Measurements from ENCODE around the gene AIP.

Gene AIP

DNA sequence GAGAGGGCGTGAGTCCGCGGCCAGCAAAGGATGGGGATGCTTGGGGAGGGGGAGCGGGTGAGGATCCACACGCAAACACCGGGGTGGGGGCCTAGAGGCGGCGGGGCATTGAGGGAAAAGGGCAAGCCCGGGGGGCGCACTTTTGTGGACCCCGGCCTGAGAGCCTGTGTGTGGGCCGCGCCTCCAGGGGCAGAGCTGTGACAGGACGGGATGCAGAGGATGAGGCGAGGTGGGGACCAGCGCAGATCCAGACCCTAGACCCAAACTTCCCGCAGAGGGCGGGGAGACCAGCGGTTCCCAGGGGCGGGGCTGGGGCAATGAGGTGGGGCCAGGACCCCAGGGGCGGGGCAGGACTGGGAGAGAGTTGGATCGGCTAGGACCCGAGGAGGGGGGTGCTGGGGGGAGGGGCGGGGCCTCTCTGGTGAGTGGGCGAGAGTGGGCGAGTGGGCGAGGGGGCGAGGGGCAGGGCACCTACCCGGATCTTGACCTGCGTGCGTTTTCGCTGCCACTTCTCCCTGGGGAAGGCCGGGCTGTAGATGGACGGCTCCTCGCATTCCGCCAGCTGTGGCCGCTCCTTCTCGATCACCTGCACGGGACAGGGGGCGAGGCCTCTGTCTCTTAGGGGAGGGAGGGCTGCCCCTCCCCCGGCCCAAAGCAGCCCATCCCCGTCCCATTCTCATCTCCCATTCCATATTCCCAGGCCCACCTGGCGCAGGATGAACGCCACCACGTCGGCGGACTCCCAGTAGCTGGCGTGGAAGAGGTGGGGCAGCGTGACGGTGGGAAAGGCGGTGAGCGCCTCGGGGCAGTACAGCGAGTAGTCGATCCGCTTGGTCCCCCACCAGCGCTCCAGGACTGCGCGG, 11.8 kb downstream of the AIP start:
- DNase-seq, result no peak

DNA sequence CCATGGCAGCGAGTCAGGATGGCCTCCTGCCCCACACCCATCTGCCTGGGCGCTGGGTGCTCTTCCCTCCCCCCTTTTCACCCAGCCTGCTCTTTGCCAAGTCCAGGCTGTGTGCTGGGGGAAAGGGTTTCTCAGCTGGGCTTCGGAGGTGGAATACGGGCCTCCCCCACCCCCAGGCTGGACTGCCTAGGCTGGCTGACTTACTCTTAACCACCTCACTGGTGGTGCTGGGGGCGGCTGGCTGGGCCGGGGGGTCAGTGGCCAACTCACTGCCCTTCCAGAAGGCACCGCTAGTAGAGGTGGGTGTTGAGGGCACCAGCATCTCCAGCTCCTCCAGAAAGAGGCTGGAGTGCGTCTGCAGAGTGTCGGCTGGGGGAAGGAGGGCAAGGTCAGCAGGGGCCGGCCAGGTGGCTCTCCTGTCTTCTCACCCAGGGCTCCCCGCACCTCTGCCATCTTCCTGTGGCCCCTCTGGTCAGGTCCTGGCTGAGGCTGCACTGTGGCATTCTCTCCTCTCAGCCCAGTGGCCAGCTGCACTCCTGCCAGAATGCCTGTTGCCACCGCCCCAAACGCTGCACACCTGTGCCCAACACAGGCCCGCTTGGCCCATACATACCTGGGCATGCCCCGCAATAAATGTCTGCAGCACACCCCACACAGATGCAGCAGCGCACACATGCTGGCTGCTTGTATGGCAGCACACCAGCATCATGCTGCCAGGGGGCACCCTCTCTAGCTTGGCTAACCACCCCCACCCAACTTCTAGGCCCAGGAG, 12.6 kb downstream of the AIP start:
- no peak for DNase-seq

DNA sequence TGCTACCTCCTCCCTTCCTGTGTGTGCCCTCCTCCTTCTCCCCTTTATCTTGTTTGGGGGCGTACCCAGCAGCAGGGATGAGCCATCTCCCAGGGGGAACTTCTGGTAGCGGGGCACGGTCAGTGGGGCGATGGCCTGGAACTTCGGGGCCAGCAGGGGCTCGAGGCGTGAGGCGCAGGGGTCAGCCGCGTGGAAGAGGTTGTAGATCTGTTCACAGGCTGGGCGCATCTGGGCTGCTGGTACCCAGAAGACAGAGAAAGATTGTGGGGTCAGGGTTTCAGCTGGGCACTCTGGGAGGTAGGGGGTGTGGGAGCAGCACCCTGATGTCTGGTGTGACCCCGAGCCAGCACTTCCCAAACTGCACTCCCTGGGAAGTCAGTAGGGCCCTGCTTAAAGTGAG, 13.3 kb downstream of the AIP start:
- DNase-seq, result no peak

DNA sequence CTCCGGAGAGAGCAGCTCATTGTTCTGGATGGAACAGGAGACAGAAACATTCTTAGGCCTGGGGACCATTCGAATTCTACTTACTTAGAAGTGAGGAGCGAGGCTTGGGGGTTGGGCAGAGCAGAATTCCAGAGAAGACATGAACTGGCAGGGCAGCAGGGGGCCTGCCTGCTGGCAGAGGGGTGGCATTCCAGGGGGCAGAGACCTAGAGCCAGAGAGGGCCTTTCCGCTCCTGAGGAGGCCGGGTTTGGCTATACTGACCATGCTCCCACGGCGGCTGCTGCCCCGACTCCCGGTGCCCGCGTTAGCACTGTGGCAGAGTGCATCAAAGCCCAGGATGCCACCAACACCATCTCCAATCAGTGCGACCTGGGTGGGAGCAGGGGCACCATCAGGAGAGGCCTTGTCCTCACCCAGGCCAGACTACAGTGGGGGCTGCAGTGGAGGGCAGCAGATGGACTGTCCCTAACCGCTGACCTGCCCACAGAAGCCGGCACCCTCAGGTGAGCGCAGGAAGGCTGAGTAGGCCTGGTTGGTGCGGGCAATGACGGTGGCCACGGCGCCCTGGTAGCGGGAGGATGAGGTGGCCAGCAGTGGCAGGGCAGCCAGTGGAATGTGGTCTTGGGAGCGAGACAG, 14.9 kb downstream of the AIP start:
- no peak for DNase-seq

DNA sequence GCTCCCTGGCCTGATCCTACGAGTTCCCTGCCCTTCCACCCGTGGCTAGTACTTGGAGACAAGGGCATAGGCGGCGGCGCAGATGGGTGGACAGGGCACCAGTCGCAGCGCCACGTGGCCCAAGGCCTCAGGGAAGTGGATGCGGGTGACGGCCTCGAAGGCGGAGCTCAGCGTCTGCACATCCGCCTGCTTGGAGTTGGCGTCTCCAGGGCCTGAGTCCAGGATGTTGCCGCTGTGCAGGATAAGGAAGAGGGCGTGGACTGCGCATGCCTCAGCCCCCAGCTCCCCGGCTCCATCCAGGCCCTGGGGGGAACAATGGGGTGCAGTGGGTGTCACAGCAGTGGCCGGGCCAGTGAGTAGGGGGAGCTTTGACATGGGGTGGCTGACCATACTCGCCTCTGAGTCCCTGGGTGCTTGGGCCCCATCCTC, 15.7 kb downstream of the AIP start:
- no peak for DNase-seq

DNA sequence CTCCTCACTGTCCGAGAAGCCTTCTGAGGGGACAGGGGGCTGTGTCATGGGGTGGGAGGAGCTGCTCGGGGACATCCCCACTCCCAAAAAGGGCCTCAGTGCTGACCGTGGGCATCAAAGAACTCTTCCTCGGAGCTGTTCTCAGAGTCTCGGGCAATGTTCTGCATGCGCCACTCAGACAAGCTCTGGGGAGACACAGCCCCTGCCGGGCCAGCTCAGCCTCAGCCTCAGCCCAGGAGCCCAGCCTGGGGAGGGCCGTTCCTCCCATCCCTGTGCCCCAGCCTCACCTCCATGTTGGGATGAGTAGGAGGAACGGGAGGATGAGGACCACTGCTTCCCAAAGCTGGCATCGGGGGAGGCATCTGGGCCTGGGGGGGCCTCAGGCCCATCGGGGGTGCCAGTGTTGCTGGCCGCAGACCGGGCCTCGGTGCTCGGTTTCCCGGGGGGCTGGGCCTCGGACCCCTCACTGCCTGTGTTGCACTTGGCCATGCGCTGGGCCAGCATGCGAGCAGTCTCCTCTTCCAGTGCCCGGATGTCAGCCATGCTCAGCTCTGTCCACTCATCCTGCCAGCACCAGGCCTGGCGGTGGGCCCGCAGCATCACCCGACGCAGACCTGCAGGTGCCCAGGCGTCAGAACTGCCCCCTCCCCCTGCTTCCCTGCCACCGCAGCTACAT, 17.1 kb downstream of the AIP start:
- DNase-seq, result no peak

DNA sequence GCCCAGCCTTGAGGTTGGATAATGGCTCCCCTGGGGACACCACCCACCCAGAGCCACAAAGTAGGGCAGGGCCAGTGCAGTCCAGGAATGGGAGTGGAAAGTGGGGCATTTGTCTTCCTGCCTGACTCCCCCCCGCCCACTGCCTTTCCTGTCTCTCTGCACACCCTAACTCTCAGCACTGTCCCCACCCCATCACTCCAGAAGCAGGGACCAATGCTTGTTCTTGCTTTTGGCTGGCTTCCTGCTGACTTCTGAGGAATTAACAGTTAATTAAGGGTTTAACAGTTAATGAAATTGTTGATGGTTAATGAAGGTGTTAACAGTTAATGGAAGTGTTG, 17.6 kb downstream of the AIP start:
- DNase-seq, result no peak

DNA sequence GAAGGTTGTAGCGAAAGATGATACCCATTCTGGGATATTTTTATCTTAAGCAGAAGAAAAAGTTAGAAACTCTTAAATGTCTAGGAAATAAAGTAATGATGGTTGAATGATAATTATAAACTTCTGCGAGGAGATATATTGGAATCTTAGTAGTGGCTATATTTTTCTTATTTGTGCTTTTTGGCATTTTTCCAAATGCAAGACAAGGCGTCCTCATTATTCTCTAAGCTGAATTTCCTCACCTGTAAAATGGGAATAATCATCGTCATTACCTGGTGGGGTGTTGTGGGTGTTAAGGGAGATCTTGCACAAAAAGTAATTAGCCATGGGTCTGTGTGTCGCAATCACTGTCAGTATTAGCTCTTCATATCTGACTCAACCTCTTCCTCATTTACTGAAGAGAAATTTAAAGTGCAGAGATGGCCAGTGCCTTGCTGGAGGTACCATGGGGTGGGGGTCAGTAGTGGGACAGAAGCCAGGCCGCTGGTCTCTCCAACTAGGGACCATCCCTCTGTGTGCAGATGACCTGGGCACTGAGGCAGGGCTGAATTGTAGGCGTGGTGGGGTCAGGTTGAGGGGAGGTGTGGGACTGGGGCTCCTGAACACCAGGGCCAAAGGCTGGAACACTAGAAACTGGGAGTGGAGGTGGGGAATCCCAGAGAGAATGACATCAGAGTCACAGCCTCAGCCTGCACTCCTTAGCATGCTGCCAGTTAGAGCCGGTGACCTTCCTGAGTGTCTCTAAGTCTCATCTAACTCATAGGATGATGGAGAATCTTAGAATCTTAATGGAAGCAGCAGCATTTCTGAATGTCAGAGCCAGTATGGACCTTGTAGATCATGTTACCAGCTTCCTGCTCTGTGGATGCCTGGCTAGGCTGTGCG, 18.2 kb downstream of the AIP start:
- DNase-seq, result no peak

DNA sequence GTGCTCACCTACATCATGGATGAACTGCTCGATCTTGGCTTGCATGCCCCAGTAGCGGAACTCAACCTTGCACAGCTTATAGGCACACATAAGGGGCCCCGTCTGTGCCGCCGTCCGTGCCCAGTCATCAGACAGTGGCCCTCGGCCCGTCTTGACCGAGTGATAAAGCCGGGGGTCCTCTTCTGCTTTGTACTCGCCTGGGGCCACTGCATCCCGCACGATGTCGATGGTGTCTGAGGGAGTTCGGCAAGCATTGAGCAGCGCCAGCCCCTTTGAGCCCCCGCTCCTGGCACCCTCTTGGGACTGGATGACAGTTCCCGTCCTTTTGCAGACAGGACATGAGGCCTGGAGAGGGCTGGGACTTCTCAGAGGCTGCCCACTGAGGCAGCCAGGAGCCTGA, 19.0 kb downstream of the AIP start:
- DNase-seq, result no peak

DNA sequence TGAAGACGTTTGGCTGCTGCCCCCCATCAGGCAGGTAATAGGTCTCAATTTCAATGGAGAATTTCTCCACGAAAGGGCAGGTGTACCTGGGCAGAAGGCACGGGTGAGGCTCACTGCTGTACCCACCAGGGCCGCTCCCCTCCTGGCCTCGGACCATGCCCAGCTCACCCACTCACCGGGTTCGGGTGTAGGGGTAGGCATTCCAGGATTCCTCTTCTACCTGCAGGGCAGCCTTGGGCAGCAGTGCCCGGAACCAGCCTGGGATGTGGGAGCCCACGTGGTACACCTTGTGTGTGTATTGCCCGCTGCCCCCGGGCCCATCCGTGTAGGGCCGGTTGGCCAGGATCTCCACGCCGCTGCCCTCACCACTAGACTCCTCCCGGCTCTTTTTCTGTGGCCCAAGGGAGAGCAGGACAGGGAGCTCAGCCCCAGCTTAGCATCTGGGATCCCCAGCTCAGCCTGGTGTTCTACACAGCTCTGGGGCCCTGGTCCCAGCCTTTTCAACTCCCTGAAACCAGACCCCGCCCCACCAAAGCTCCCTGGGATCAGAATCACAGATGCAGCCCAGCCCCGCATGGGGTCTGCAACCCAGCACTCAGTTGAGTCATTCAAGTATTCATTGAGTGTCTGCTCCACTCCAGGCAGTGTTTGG, 19.6 kb downstream of the AIP start:
- DNase-seq, result no peak

DNA sequence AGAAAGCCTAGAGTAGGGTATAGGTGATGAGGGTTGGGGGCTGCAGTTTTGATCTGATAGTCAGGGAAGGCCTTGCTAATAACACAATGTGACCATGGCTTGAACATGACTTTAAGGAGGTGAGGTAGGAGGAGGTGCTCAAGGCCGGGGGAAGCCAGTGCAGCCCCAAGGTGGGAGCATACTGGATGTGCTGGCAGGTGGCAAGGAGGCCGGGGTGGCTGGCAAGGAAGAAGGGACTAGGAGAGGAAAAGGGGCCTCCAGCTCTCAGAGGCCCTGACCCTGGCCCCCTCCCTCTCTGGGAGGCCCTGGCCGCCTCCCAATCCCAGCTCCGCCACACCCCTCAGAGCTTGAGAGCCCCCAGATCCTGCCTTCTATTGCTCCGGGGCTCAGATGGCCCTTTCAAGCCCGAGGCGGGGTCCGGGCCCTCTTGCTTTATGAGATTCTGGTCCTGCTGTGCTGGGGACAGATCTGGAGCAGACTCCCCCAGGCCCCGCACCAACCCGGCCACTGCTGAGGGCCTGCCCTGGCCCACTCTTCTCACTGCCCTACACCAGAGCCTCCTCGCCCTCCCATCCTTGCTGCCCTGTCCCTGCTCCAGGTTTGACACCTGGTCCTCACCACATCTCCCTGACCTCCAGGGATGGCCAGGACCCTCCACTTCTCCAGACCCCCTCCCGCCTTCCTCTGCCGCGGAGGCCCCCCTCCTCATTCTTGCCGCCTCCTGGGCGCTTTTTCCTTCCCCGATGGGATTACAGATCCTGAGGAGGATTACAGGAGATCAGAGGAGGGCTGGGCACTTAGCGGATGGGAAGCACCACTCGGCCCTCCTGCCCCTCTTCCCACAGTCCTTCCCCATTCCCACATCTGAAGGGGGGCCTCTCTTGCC, 20.5 kb downstream of the AIP start:
- no peak for DNase-seq

DNA sequence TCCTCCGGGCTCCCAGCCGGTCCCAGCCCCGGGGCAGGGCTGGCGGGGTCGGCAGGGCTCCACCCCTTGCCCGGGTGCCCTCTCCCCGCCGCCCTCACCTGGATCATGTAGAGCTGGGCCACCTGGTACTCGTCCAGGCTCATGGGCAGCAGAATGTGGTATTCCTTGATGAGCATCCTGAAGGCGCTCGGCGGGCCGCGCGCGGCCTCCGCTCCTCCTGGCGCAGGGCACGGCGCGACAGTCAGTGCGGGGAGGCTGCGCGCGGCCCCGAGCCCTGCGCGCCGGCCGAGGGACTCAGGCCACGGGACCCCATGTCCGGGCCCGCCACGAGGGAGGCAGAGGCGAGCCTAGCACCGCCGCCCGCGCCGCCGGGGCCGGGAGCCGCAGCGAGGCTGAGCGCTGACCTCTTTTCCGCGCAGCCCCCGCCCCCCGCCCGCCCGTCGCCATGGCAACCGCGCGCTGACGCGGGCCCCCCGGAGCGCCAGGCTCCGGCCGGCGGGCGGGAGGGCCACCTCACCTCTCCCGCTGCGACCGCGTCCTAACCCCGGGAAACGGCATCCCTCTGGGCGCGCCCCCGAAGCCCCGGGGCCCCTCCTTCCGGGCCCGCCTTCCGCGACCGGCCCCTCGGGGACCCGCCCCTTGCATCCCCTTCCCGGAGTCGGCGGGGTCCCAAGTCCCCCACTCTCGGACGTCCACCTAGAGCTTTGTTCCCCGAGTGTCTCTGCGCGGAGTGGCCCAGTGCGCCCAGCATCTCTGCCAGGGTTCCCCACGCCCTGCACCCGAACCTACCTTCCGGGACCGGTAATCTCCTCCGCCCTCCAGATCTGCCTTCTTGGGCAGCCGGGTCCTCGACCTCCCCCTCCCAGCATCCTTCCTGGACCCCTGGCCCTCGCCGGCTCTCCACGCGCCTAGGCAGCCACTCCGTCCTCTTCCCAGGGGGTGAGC, 21.5 kb downstream of the AIP start:
- peak in 3 of 6 experiments; percentile 20 to 42 (median 36) for DNase-seq

DNA sequence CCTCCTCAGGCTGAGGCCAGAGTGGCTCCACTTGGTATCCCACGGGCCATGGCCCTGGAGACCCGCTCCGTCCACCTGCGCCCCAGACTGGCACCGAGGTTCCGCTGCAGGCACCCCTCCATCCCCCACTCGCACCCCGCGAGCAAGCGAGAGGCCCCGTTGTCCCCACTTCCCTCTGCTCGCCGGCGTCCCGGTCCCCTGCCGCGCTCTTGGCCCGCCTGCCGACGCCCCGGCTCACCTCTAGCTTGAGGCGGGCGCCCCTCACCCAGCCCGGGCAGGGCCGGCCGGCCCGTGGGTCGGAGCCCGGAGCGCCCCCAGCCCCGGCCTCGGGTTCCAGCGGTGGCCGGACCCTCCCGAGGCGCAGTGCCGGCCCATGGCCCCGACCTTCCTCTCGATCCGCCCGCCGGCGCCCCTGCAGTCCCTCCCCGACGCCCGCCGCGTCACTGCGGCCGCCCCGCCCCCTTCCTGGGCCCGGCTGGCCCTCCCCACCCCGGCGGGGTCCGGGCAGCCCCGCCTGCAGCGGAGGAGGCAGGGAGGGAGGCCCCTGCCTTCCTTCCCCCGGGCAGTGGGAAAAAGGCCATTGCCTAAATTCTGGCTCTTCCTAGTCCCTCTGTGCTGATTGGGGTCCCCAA, 22.2 kb downstream of the AIP start, which contains the start of gene PITPNM1:
Gene PITPNM1, minus strand, starts transcription at position 414 of the 632 bp plus-strand sequence. CDS start 1,183 bp downstream, outside the sequence.
- DNase-seq, result peak; percentile 26 to 70 (median 59)

DNA sequence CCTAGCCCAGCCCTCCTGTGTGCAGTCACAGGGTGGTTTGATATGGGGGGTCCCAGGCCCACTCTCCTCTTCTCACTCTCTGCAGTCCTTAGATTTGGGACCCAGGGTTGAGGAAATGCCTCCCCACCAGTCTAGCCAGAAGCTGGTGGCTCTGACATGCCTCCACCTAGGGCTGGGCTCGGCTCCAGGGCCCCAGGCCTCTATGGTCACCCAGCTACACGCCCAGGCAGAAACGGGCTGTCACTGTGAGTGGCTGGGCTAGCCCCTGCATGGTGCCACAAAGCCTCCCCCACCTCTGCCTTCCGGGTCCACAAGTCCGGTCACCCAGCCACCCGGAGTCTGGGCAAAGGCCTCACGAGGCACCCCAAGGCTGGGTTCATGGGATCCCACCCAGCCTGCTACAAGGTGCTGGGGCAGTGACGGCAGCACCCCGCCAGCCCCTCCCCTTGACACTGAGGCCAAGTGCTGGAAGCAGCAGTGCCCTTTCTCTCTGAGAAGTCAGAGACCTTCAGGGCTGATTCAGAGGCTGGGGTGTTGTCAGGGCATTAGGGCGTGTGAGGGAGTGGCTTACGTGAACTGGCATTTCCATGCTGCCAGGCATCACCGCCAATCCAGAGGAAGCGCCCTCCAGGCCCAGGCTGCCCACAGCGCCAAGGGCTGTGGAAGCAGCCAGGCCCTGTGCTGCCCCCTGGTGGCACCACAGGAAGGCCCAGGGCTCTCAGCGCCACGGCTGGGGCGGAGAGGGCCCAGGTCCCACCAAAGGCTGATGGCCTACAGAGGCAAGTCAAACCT, 23.0 kb downstream of the AIP start:
- peak; percentile 80 to 87 (median 85) for DNase-seq

DNA sequence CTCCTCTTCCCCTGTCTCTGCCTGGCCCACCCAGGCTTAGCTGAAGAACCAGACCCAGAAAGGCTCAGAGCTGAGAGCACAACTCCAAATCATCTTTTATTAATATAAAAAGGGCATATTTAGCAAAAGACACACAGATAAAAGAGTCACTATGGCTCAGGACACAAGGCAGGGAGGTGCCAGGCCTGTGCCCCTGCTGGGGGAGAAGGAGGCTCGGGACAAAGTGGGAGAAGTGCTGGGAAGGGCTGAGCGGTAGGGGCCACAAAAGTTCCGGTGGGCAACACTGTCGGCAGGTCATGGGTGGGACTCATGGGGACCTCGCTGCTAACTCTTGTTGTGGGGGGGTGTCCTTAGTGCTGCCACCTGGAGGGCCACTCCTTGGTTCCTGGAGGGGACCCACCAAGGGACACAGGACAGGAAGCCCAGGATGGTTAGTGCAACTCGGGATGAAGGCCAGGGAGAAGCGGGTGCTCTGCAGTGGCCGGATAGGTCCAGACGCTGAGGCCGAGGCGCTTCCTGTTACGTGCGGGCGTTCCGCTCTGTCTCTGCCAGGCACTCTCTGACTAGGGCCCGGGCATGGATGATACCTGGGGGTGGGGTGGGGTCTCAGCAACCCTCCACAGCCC, 23.7 kb downstream of the AIP start:
- DNase-seq, result no peak

DNA sequence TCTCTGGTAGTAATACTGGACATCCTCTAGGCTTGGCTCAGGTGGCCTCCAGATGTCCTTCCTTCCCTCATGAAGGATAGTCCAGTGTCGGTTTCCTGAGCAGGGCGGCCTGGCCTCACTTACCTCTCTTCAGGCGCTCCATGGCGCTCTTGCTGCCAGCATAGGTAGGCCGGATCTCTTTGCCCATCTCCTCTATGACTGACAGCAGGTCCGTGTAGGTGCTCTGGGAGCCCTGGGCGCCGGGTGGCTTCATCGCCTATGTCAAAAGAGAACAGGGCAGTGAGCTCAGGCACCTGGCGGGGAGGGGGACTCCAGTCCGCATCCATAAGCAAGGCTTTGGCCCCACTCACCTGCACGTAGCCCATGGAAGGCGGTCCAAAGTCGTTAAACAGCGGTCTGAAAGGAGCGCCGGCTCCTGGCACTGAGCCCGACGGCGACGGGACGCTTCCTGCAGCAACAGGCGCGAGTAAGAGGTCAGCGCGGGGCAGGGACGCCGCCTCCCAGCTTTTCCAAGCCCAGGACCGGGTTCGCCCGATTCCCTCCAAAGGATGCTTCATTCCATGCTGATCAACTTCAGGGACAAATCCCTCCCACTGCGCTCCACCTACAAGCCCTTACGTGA, 24.5 kb downstream of the AIP start:
- DNase-seq, result peak in 2 of 6 experiments; percentile 55 to 57

All from stimulated activated naive CD4-positive, alpha-beta T cell (primary cell).